ENCODE measurements around the gene INAFM2.
A peak's percentile ranks its signal among the peaks of the same experiment; 100 is the strongest.

Gene INAFM2

GRCh38 chr15:40323239-40323952, at the start of gene INAFM2:
TSS of gene INAFM2 (plus strand) at chr15:40323692. CDS start at chr15:40324056, 364 bp downstream.
- ATAC-seq (replicated peaks; ENCODE audit: extremely low read depth, poor library complexity, severe bottlenecking) = peak; percentile 95
- Mint-ChIP-seq H3K4me3 (peak within 1 kb of the TSS; percentile 77), H3K4me1 (peaks cover 41% of the 10 kb centered on the region), H3K36me3 (ENCODE audit: insufficient read depth) (peaks cover 3% of the 10 kb centered on the region), H3K27ac (ENCODE audit: low read depth) (peak within 1 kb of the TSS; percentile 72), H3K9me3 (no peaks in the 10 kb centered on the region), H3K27me3 (no peaks in the 10 kb centered on the region)
- DNase-seq (ENCODE audit: low spot score in 2 of 2) = peak; percentile 77 to 83

DNA sequence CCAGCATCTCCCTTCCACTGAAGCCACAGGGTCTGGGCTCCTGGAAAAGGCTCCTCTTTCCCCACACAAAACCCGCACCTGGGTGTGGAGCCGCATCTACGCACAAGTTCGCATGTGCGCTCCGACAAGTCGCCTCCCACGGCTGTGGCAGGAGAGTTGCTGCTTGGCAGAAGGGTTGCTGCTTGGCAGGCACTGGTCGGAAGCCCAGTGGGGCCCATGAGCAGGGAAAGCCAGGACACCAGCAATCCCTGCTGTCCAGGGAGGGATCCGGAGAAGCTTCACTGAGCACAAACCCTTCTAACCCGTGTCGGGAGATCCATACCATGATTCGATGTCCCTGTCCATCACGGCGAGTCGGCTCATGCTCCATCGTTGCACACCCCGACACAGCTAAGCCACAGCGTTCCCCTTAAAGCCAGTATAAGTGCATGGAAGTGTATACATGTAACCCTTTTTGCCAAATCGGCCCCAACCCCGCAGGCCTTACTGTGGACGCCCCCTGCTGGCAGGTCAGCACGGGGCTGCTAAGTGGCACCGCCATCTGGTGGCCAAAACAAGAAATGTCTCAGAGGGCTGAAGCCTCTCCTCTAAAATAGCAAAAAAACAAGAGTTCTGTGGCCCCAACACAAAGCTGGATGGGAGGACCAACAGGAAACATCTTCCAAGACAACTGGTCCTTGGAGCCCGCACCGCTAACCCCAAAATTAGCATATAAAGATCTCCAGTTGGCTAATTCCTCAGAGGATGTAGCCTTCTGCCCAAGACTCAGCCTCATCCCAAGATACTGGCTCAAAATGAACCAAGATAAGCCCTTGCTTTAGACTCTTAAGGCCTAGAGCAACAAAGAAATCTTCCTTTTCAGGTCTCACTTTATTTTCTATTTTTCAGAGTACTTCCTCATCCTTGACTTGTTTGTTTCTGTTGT, 48.9 kb upstream of the INAFM2 start:
- peaks cover 5% of the 10 kb centered on the region for H3K4me1 Mint-ChIP-seq
- no peak overlapping the region for H3K4me3 Mint-ChIP-seq
- peaks cover 14% of the 10 kb centered on the region for H3K27me3 Mint-ChIP-seq
- DNase-seq (ENCODE audit: low spot score in 2 of 2) (peak; percentile 85 to 93), ATAC-seq (replicated peaks; ENCODE audit: extremely low read depth, poor library complexity, severe bottlenecking) (peak; percentile 72)
- H3K27ac Mint-ChIP-seq (ENCODE audit: low read depth) = no peak overlapping the region
- H3K9me3 Mint-ChIP-seq = no peaks in the 10 kb centered on the region
- peaks cover 4% of the 10 kb centered on the region for H3K36me3 Mint-ChIP-seq (ENCODE audit: insufficient read depth)

DNA sequence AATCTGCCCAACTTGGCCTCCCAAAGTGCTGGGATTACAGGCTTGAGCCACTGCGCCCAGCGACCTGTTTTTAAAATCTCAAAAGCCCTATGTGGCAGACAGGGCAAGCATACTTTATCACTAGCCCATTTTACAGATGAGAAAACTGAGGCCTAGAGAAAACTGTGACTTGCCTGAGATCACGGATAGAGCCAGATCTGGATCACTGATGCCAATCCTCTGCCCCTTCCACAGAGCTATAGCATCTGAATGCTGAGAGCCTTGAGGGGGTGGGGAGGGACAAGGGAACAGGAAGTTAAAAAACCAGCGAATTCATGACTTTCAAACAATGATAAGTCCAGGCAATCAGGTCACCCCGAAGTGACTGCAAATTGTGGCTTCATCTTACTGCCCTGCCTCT, 48.0 kb upstream of the INAFM2 start:
- Mint-ChIP-seq H3K27me3 (peaks cover 19% of the 10 kb centered on the region), H3K4me1 (peaks cover 5% of the 10 kb centered on the region), H3K27ac (ENCODE audit: low read depth) (no peak overlapping the region), H3K4me3 (no peak overlapping the region), H3K9me3 (no peaks in the 10 kb centered on the region), H3K36me3 (ENCODE audit: insufficient read depth) (peaks cover 4% of the 10 kb centered on the region)
- DNase-seq (ENCODE audit: low spot score in 2 of 2) (no peak), ATAC-seq (replicated peaks; ENCODE audit: extremely low read depth, poor library complexity, severe bottlenecking) (no peak)

DNA sequence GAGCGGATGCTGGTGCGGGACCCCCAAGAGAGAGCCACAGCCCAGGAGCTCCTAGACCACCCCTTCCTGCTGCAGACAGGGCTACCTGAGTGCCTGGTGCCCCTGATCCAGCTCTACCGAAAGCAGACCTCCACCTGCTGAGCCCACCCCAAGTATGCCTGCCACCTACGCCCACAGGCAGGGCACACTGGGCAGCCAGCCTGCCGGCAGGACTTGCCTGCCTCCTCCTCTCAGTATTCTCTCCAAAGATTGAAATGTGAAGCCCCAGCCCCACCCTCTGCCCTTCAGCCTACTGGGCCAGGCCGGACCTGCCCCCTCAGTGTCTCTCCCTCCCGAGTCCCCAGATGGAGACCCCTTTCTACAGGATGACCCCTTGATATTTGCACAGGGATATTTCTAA, 47.5 kb upstream of the INAFM2 start:
- Mint-ChIP-seq H3K4me1 (peaks cover 5% of the 10 kb centered on the region), H3K36me3 (ENCODE audit: insufficient read depth) (peaks cover 5% of the 10 kb centered on the region), H3K27ac (ENCODE audit: low read depth) (no peak overlapping the region), H3K9me3 (no peaks in the 10 kb centered on the region), H3K27me3 (peaks cover 23% of the 10 kb centered on the region), H3K4me3 (no peak overlapping the region)
- ATAC-seq (replicated peaks; ENCODE audit: extremely low read depth, poor library complexity, severe bottlenecking) = no peak
- DNase-seq (ENCODE audit: low spot score in 2 of 2) = no peak

- DNase-seq (ENCODE audit: low spot score in 2 of 2) (no peak), ATAC-seq (replicated peaks; ENCODE audit: extremely low read depth, poor library complexity, severe bottlenecking) (no peak)
- Mint-ChIP-seq H3K9me3 (no peaks in the 10 kb centered on the region), H3K27ac (ENCODE audit: low read depth) (no peak overlapping the region), H3K27me3 (peaks cover 27% of the 10 kb centered on the region), H3K4me1 (peaks cover 5% of the 10 kb centered on the region), H3K36me3 (ENCODE audit: insufficient read depth) (peaks cover 6% of the 10 kb centered on the region), H3K4me3 (no peak overlapping the region)
These were observed 46.6 kb upstream of the INAFM2 start for GRCh38 chr15:40276927-40277326.

DNA sequence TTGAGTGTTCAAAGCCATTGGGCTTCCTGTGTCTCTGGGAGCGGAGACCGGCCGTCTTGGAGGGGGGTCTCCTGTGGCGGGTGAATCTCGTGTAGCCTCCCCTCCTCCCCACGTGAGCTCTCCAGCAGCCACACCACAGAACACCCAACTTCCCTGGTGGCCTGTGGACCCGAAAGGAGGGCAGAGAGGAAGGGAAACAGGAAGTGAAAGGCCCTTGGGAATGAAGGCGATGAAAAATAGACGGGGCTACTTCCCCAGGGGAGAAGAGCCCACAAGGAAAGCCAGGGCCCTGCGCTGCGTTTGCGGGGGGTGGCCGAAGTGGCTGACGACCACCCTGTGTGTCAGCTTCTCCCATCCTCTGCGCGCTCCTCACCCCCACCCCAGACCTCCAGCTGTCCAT, 46.0 kb upstream of the INAFM2 start:
- Mint-ChIP-seq H3K4me3 (no peak overlapping the region), H3K4me1 (peaks cover 5% of the 10 kb centered on the region), H3K36me3 (ENCODE audit: insufficient read depth) (peaks cover 6% of the 10 kb centered on the region), H3K27ac (ENCODE audit: low read depth) (no peak overlapping the region), H3K27me3 (peaks cover 27% of the 10 kb centered on the region), H3K9me3 (no peaks in the 10 kb centered on the region)
- no peak for ATAC-seq (replicated peaks; ENCODE audit: extremely low read depth, poor library complexity, severe bottlenecking)
- no peak for DNase-seq (ENCODE audit: low spot score in 2 of 2)

DNA sequence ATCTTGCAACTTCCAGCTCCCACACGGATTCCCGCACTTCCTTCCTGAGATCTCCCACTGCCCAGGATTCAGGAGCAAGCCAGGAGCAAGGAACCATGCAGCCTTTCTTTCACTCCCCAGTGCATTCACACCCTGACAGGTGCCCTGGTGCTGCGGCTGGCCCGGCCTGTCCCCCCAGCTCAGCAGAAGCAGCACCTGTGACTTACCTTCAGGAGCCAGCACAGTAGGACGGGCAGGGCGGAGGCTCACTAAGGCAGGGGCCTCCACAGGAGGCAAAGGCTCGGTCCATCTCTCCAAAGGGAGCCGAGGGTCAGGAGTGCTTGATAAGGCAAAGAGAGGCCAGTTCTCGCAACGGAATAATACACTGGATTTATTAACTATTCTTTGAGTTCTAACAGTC, 45.5 kb upstream of the INAFM2 start:
- Mint-ChIP-seq H3K4me3 (no peak overlapping the region), H3K27ac (ENCODE audit: low read depth) (no peak overlapping the region), H3K27me3 (peaks cover 27% of the 10 kb centered on the region), H3K9me3 (no peaks in the 10 kb centered on the region), H3K4me1 (peaks cover 5% of the 10 kb centered on the region), H3K36me3 (ENCODE audit: insufficient read depth) (peaks cover 6% of the 10 kb centered on the region)
- ATAC-seq (replicated peaks; ENCODE audit: extremely low read depth, poor library complexity, severe bottlenecking) (no peak), DNase-seq (ENCODE audit: low spot score in 2 of 2) (no peak)

- DNase-seq (ENCODE audit: low spot score in 2 of 2) (peak; percentile 30 to 70), ATAC-seq (replicated peaks; ENCODE audit: extremely low read depth, poor library complexity, severe bottlenecking) (no peak)
- Mint-ChIP-seq H3K27ac (ENCODE audit: low read depth) (no peak overlapping the region), H3K4me3 (no peak overlapping the region), H3K9me3 (no peaks in the 10 kb centered on the region), H3K36me3 (ENCODE audit: insufficient read depth) (peaks cover 3% of the 10 kb centered on the region), H3K4me1 (peaks cover 3% of the 10 kb centered on the region), H3K27me3 (peaks cover 27% of the 10 kb centered on the region)
These were observed 43.9 kb upstream of the INAFM2 start for GRCh38 chr15:40279437-40280141.

GRCh38 chr15:40280260-40281056, 43.0 kb upstream of the INAFM2 start:
- H3K27me3 Mint-ChIP-seq = peaks cover 27% of the 10 kb centered on the region
- no peak for ATAC-seq (replicated peaks; ENCODE audit: extremely low read depth, poor library complexity, severe bottlenecking)
- no peak overlapping the region for H3K27ac Mint-ChIP-seq (ENCODE audit: low read depth)

GRCh38 chr15:40281057-40281800, 42.3 kb upstream of the INAFM2 start:
- Mint-ChIP-seq H3K4me3 (peak overlapping the region; percentile 67), H3K36me3 (ENCODE audit: insufficient read depth) (peaks cover 2% of the 10 kb centered on the region), H3K9me3 (no peaks in the 10 kb centered on the region), H3K27me3 (peaks cover 27% of the 10 kb centered on the region), H3K4me1 (no peaks in the 10 kb centered on the region), H3K27ac (ENCODE audit: low read depth) (no peak overlapping the region)
- ATAC-seq (replicated peaks; ENCODE audit: extremely low read depth, poor library complexity, severe bottlenecking) (no peak), DNase-seq (ENCODE audit: low spot score in 2 of 2) (no peak)

More at GRCh38 chr15:40280260-40281056, 43.0 kb upstream of the INAFM2 start:
- Mint-ChIP-seq H3K9me3 (no peaks in the 10 kb centered on the region), H3K4me3 (peak overlapping the region; percentile 67), H3K36me3 (ENCODE audit: insufficient read depth) (peaks cover 2% of the 10 kb centered on the region), H3K4me1 (no peaks in the 10 kb centered on the region)
- no peak for DNase-seq (ENCODE audit: low spot score in 2 of 2)

GRCh38 chr15:40281801-40282146, 41.7 kb upstream of the INAFM2 start:
- Mint-ChIP-seq H3K36me3 (ENCODE audit: insufficient read depth) (peaks cover 2% of the 10 kb centered on the region), H3K4me1 (no peaks in the 10 kb centered on the region), H3K27me3 (peaks cover 27% of the 10 kb centered on the region), H3K9me3 (no peaks in the 10 kb centered on the region), H3K27ac (ENCODE audit: low read depth) (no peak overlapping the region), H3K4me3 (peak overlapping the region; percentile 67)
- no peak for ATAC-seq (replicated peaks; ENCODE audit: extremely low read depth, poor library complexity, severe bottlenecking)
- no peak for DNase-seq (ENCODE audit: low spot score in 2 of 2)
